ENCODE measurements around the gene FAM168A.

FAM168A gene

GRCh38 chr11:73520353-73521061, 77.4 kb downstream of the FAM168A start:
- no peak for DNase-seq (ENCODE audit: low read depth in 3 of 3)

GRCh38 chr11:73519266-73519665, 78.6 kb downstream of the FAM168A start:
- DNase-seq (ENCODE audit: low read depth in 3 of 3), result no peak

GRCh38 chr11:73518195-73518594, 79.7 kb downstream of the FAM168A start:
- DNase-seq (ENCODE audit: low read depth in 3 of 3), result no peak

- DNase-seq (ENCODE audit: low read depth in 3 of 3), result no peak
Observed at GRCh38 chr11:73516080-73516479, 81.8 kb downstream of the FAM168A start.

- DNase-seq (ENCODE audit: low read depth in 3 of 3), result no peak
Observed at GRCh38 chr11:73513707-73514106, 84.2 kb downstream of the FAM168A start.

- DNase-seq (ENCODE audit: low read depth in 3 of 3), result no peak
Observed at GRCh38 chr11:73510877-73511276, 87.0 kb downstream of the FAM168A start.

- no peak for DNase-seq (ENCODE audit: low read depth in 3 of 3)
Observed at GRCh38 chr11:73510106-73510505, 87.8 kb downstream of the FAM168A start.

- no peak for DNase-seq (ENCODE audit: low read depth in 3 of 3)
Observed at GRCh38 chr11:73509188-73509587, 88.7 kb downstream of the FAM168A start.

- DNase-seq (ENCODE audit: low read depth in 3 of 3), result no peak
Observed at GRCh38 chr11:73508243-73509176, 89.4 kb downstream of the FAM168A start.

- DNase-seq (ENCODE audit: low read depth in 3 of 3), result no peak
Observed at GRCh38 chr11:73507086-73507485, 90.8 kb downstream of the FAM168A start.

GRCh38 chr11:73506038-73506437, 91.9 kb downstream of the FAM168A start:
- no peak for DNase-seq (ENCODE audit: low read depth in 3 of 3)

GRCh38 chr11:73498343-73498742, 99.6 kb downstream of the FAM168A start:
- no peak for DNase-seq (ENCODE audit: low read depth in 3 of 3)

- no peak for DNase-seq (ENCODE audit: low read depth in 3 of 3)
Observed at GRCh38 chr11:73496134-73496533, 101.8 kb downstream of the FAM168A start.

GRCh38 chr11:73495731-73496130, 102.2 kb downstream of the FAM168A start:
- no peak for DNase-seq (ENCODE audit: low read depth in 3 of 3)

- DNase-seq (ENCODE audit: low read depth in 3 of 3), result no peak
Observed at GRCh38 chr11:73493956-73494598, 103.8 kb downstream of the FAM168A start.

GRCh38 chr11:73481626-73482025, 116.3 kb downstream of the FAM168A start:
- no peak for DNase-seq (ENCODE audit: low read depth in 3 of 3)

- no peak for DNase-seq (ENCODE audit: low read depth in 3 of 3)
Observed at GRCh38 chr11:73480677-73481076, 117.2 kb downstream of the FAM168A start.

- DNase-seq (ENCODE audit: low read depth in 3 of 3), result no peak
Observed at GRCh38 chr11:73478737-73479347, 119.1 kb downstream of the FAM168A start.

GRCh38 chr11:73477518-73477917, 120.4 kb downstream of the FAM168A start:
- DNase-seq (ENCODE audit: low read depth in 3 of 3), result no peak

- no peak for DNase-seq (ENCODE audit: low read depth in 3 of 3)
Observed at GRCh38 chr11:73475549-73476095, 122.3 kb downstream of the FAM168A start.

GRCh38 chr11:73473252-73473651, 124.7 kb downstream of the FAM168A start:
- DNase-seq (ENCODE audit: low read depth in 3 of 3), result no peak
